ENCODE data around the gene CGA.

CGA gene

GRCh38 chr6:87102151-87102621, 7.3 kb upstream of the CGA start:
- H3K36me3 Mint-ChIP-seq = no peaks in the 10 kb centered on the region
- DNase-seq (ENCODE audit: low spot score in 2 of 2) (no peak), ATAC-seq (ENCODE audit: low read depth) (peak; percentile 70)
- no peak overlapping the region for H3K4me3 Mint-ChIP-seq
- peaks cover 17% of the 10 kb centered on the region for H3K4me1 Mint-ChIP-seq
- no peaks in the 10 kb centered on the region for H3K9me3 Mint-ChIP-seq
- no peak overlapping the region for H3K27ac Mint-ChIP-seq
- H3K27me3 Mint-ChIP-seq = no peaks in the 10 kb centered on the region

GRCh38 chr6:87101067-87101466, 6.2 kb upstream of the CGA start:
- no peak overlapping the region for H3K27ac Mint-ChIP-seq
- ATAC-seq (ENCODE audit: low read depth) (no peak), DNase-seq (ENCODE audit: low spot score in 2 of 2) (no peak)
- no peaks in the 10 kb centered on the region for H3K36me3 Mint-ChIP-seq
- no peaks in the 10 kb centered on the region for H3K9me3 Mint-ChIP-seq
- H3K4me1 Mint-ChIP-seq = peaks cover 17% of the 10 kb centered on the region
- H3K27me3 Mint-ChIP-seq = no peaks in the 10 kb centered on the region
- H3K4me3 Mint-ChIP-seq = no peak overlapping the region

- H3K9me3 Mint-ChIP-seq = no peaks in the 10 kb centered on the region
- H3K4me1 Mint-ChIP-seq = peaks cover 17% of the 10 kb centered on the region
- peak overlapping the region; percentile 19 for H3K27ac Mint-ChIP-seq
- no peaks in the 10 kb centered on the region for H3K27me3 Mint-ChIP-seq
- no peaks in the 10 kb centered on the region for H3K36me3 Mint-ChIP-seq
- ATAC-seq (ENCODE audit: low read depth) (no peak), DNase-seq (ENCODE audit: low spot score in 2 of 2) (no peak)
- H3K4me3 Mint-ChIP-seq = no peak overlapping the region
Observed at GRCh38 chr6:87100216-87100615, 5.3 kb upstream of the CGA start.

GRCh38 chr6:87099472-87099871, 4.6 kb upstream of the CGA start:
- peaks cover 1% of the 10 kb centered on the region for H3K27me3 Mint-ChIP-seq
- no peaks in the 10 kb centered on the region for H3K36me3 Mint-ChIP-seq
- H3K4me3 Mint-ChIP-seq = no peak overlapping the region
- DNase-seq (ENCODE audit: low spot score in 2 of 2) (no peak), ATAC-seq (ENCODE audit: low read depth) (no peak)
- H3K4me1 Mint-ChIP-seq = peaks cover 17% of the 10 kb centered on the region
- peak overlapping the region; percentile 19 for H3K27ac Mint-ChIP-seq
- H3K9me3 Mint-ChIP-seq = no peaks in the 10 kb centered on the region

- peaks cover 8% of the 10 kb centered on the region for H3K4me1 Mint-ChIP-seq
Observed at GRCh38 chr6:87094576-87094975, 330 bp downstream of the CGA start.

GRCh38 chr6:87093651-87094050, 1.3 kb downstream of the CGA start:
- DNase-seq (ENCODE audit: low spot score in 2 of 2) (no peak), ATAC-seq (ENCODE audit: low read depth) (no peak)
- Mint-ChIP-seq H3K36me3 (no peaks in the 10 kb centered on the region), H3K9me3 (no peaks in the 10 kb centered on the region), H3K4me3 (no peak overlapping the region), H3K27me3 (peaks cover 3% of the 10 kb centered on the region), H3K4me1 (no peaks in the 10 kb centered on the region), H3K27ac (no peak overlapping the region)

More at GRCh38 chr6:87094576-87094975, 330 bp downstream of the CGA start:
- no peak for ATAC-seq (ENCODE audit: low read depth)
- Mint-ChIP-seq H3K27me3 (peaks cover 3% of the 10 kb centered on the region), H3K4me3 (no peak overlapping the region), H3K36me3 (no peaks in the 10 kb centered on the region), H3K9me3 (no peaks in the 10 kb centered on the region), H3K27ac (no peak overlapping the region)
- no peak for DNase-seq (ENCODE audit: low spot score in 2 of 2)

GRCh38 chr6:87093199-87093598, 1.7 kb downstream of the CGA start:
- no peak overlapping the region for H3K27ac Mint-ChIP-seq
- no peak for ATAC-seq (ENCODE audit: low read depth)

GRCh38 chr6:87092435-87092834, 2.5 kb downstream of the CGA start:
- H3K27me3 Mint-ChIP-seq = peaks cover 3% of the 10 kb centered on the region
- ATAC-seq (ENCODE audit: low read depth) = no peak
- no peak overlapping the region for H3K27ac Mint-ChIP-seq
- no peak for DNase-seq (ENCODE audit: low spot score in 2 of 2)
- no peaks in the 10 kb centered on the region for H3K4me1 Mint-ChIP-seq
- H3K4me3 Mint-ChIP-seq = no peak overlapping the region
- H3K36me3 Mint-ChIP-seq = no peaks in the 10 kb centered on the region
- no peaks in the 10 kb centered on the region for H3K9me3 Mint-ChIP-seq

More at GRCh38 chr6:87093199-87093598, 1.7 kb downstream of the CGA start:
- no peak for DNase-seq (ENCODE audit: low spot score in 2 of 2)
- no peaks in the 10 kb centered on the region for H3K9me3 Mint-ChIP-seq
- H3K4me3 Mint-ChIP-seq = no peak overlapping the region
- H3K27me3 Mint-ChIP-seq = peaks cover 3% of the 10 kb centered on the region
- H3K4me1 Mint-ChIP-seq = no peaks in the 10 kb centered on the region
- no peaks in the 10 kb centered on the region for H3K36me3 Mint-ChIP-seq

- Mint-ChIP-seq H3K4me3 (no peak overlapping the region), H3K9me3 (no peaks in the 10 kb centered on the region), H3K36me3 (no peaks in the 10 kb centered on the region), H3K27ac (no peak overlapping the region), H3K27me3 (peaks cover 3% of the 10 kb centered on the region), H3K4me1 (no peaks in the 10 kb centered on the region)
- DNase-seq (ENCODE audit: low spot score in 2 of 2) = no peak
- no peak for ATAC-seq (ENCODE audit: low read depth)
Observed at GRCh38 chr6:87089135-87089534, 5.8 kb downstream of the CGA start.

GRCh38 chr6:87088076-87088475, 6.8 kb downstream of the CGA start:
- Mint-ChIP-seq H3K9me3 (no peaks in the 10 kb centered on the region), H3K36me3 (no peaks in the 10 kb centered on the region), H3K4me3 (no peak overlapping the region), H3K4me1 (peaks cover 2% of the 10 kb centered on the region), H3K27ac (no peak overlapping the region), H3K27me3 (peaks cover 3% of the 10 kb centered on the region)
- ATAC-seq (ENCODE audit: low read depth) (no peak), DNase-seq (ENCODE audit: low spot score in 2 of 2) (no peak)

GRCh38 chr6:87082160-87082721, 12.7 kb downstream of the CGA start:
- Mint-ChIP-seq H3K4me3 (peak overlapping the region; percentile 24), H3K27ac (no peak overlapping the region)

GRCh38 chr6:87078983-87079616, 15.8 kb downstream of the CGA start:
- Mint-ChIP-seq H3K9me3 (no peaks in the 10 kb centered on the region), H3K27ac (no peak overlapping the region), H3K27me3 (no peaks in the 10 kb centered on the region), H3K36me3 (peaks cover 2% of the 10 kb centered on the region), H3K4me1 (peaks cover 27% of the 10 kb centered on the region), H3K4me3 (no peak overlapping the region)
- DNase-seq (ENCODE audit: low spot score in 2 of 2) (peak; percentile 48 to 56), ATAC-seq (ENCODE audit: low read depth) (peak; percentile 74)

More at GRCh38 chr6:87082160-87082721, 12.7 kb downstream of the CGA start:
- no peaks in the 10 kb centered on the region for H3K9me3 Mint-ChIP-seq
- ATAC-seq (ENCODE audit: low read depth) = no peak
- peaks cover 1% of the 10 kb centered on the region for H3K27me3 Mint-ChIP-seq
- H3K36me3 Mint-ChIP-seq = no peaks in the 10 kb centered on the region
- DNase-seq (ENCODE audit: low spot score in 2 of 2) = no peak
- peaks cover 27% of the 10 kb centered on the region for H3K4me1 Mint-ChIP-seq

GRCh38 chr6:87075168-87075567, 19.7 kb downstream of the CGA start:
- Mint-ChIP-seq H3K4me1 (peaks cover 9% of the 10 kb centered on the region), H3K27ac (no peak overlapping the region), H3K27me3 (peaks cover 4% of the 10 kb centered on the region), H3K9me3 (no peaks in the 10 kb centered on the region), H3K36me3 (peaks cover 2% of the 10 kb centered on the region), H3K4me3 (no peak overlapping the region)
- DNase-seq (ENCODE audit: low spot score in 2 of 2) (no peak), ATAC-seq (ENCODE audit: low read depth) (no peak)

GRCh38 chr6:87074101-87074621, 20.7 kb downstream of the CGA start:
- no peak for ATAC-seq (ENCODE audit: low read depth)
- peaks cover 2% of the 10 kb centered on the region for H3K36me3 Mint-ChIP-seq
- DNase-seq (ENCODE audit: low spot score in 2 of 2) = no peak
- peaks cover 4% of the 10 kb centered on the region for H3K4me1 Mint-ChIP-seq
- H3K9me3 Mint-ChIP-seq = no peaks in the 10 kb centered on the region
- no peak overlapping the region for H3K4me3 Mint-ChIP-seq
- peaks cover 4% of the 10 kb centered on the region for H3K27me3 Mint-ChIP-seq
- H3K27ac Mint-ChIP-seq = no peak overlapping the region

GRCh38 chr6:87071683-87072082, 23.2 kb downstream of the CGA start:
- DNase-seq (ENCODE audit: low spot score in 2 of 2) (no peak), ATAC-seq (ENCODE audit: low read depth) (no peak)
- Mint-ChIP-seq H3K9me3 (no peaks in the 10 kb centered on the region), H3K36me3 (peaks cover 2% of the 10 kb centered on the region), H3K4me1 (no peaks in the 10 kb centered on the region), H3K27ac (no peak overlapping the region), H3K27me3 (peaks cover 4% of the 10 kb centered on the region), H3K4me3 (no peak overlapping the region)

All from memory B cell (primary cell).